Erythroblast (primary cell): ENCODE measurements around the gene LIM2.

ENCODE experiments used
- GATA1 ChIP-seq: IDR thresholded peaks from 2 replicates; pipeline ENCODE4 v1.6.1; 2011; ENCODE audit warnings: low read depth, mild to moderate bottlenecking, control low read depth, low read length, moderate library complexity
- POLR2A ChIP-seq: IDR thresholded peaks from 2 replicates; pipeline ENCODE4 v1.6.1; 2011; ENCODE audit warnings: mild to moderate bottlenecking, low read length

DNA sequence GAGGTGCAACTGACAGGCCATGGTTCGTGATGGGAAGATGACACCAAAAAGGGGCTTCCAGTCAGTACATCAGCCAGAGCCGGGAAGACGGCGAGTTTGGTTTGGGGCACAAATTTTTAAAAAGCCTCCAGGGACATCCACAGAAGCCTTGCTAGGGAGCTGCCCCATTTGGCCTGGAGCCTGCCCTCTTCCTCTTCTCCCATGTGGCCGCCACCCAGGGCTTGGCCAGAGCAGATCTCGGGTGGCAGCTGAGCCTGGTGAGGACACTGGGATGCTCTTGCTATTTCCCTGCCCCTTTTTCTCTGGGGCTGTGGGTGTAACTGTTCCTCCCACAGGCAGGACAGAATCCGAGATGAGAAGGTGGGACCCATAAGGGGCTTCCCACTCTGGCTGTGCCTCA lies 29.8 kb downstream of the LIM2 start:
- no peak for TF ChIP-seq POLR2A
- no peak for TF ChIP-seq GATA1
